Subcutaneous adipose tissue (tissue), 4 donors: Measurements from ENCODE around the gene COL15A1. TPM values are rescaled to one million over a fixed set of nuclear protein-coding genes. Genes with fewer than 3 reads are reported as not detected.

Source experiments
- CTCF ChIP-seq: fragments of 450-650 bp; IDR thresholded peaks from one replicate; pipeline ENCODE4 v1.5.1; 2016; ENCODE audit warnings: low read depth, mild to moderate bottlenecking, control low read depth, antibody characterized with exemption, moderate library complexity
- total RNA-seq, 4 donors: library from RNA; depleted of rRNA; stranded (reverse); fragments of >200 nt; gene quantifications; one replicate each; pipeline ENCODE4 v1.1.0, GENCODE V29; 2016

COL15A1 gene
- total RNA-seq, 4 donors from 2014 or later = 21.2 to 85.5 (median 59.4) TPM

GRCh38 chr9:99112750-99113413, 169.2 kb downstream of the COL15A1 start:
- no peak for TF ChIP-seq CTCF

- TF ChIP-seq CTCF = no peak
Observed at GRCh38 chr9:99113414-99114048, 169.8 kb downstream of the COL15A1 start.

- TF ChIP-seq CTCF = no peak
Observed at GRCh38 chr9:99114049-99114440, 170.3 kb downstream of the COL15A1 start.

- TF ChIP-seq CTCF = no peak
Observed at GRCh38 chr9:99114846-99115500, 171.3 kb downstream of the COL15A1 start.

GRCh38 chr9:99116003-99116411, 172.3 kb downstream of the COL15A1 start:
- no peak for TF ChIP-seq CTCF

GRCh38 chr9:99118782-99119466, 175.2 kb downstream of the COL15A1 start:
- no peak for TF ChIP-seq CTCF
